ENCODE data around the gene TMEM121B. TPM values are rescaled to one million over a fixed set of nuclear protein-coding genes. Genes with fewer than 3 reads are reported as not detected.
A peak's percentile ranks its signal among the peaks of the same experiment; 100 is the strongest.

Gene TMEM121B
- polyA plus RNA-seq, 1 of the 3 experiments (the other 2 are of a cell fraction) = 0.13 TPM

GRCh38 chr22:17161991-17162390 lies 40.8 kb upstream of the TMEM121B start:
- H3K9ac ChIP-seq = no peak overlapping the region
- peaks cover 6% of the 10 kb centered on the region for H3F3A ChIP-seq (replicated peaks; ENCODE audit: insufficient read depth)
- CTCF ChIA-PET = interaction anchor here (0.9 to 1.9 kb wide), 2 partner anchors 10 to 11 kb away, joined by 3 to 18 read pairs; no protein-coding TSS in a partner anchor
- H3K9me3 ChIP-seq = no peaks in the 10 kb centered on the region
- H3K79me2 ChIP-seq (ENCODE audit: insufficient read depth) = peaks cover 18% of the 10 kb centered on the region
- POLR2A ChIA-PET = no interaction called here
- H4K20me1 ChIP-seq (ENCODE audit: insufficient read depth) = 0 out of 2 replicates have a peak, but pooled peaks cover 2% of the 10 kb centered on the region
- H3K36me3 ChIP-seq (replicated peaks in 1 of 2; ENCODE audit: control insufficient read depth in 1 of 2, insufficient read depth in 2 of 2, low read length in 1 of 2) = no peaks in the 10 kb centered on the region
- peaks cover 0 to 9% of the 10 kb centered on the region in 2 experiments; a peak in 1 of 4 replicates for H3K4me1 ChIP-seq (ENCODE audit: control insufficient read depth in 1 of 2, insufficient read depth in 2 of 2, low read depth in 1 of 2, low read length in 1 of 2)
- H3K4me3 ChIP-seq (ENCODE audit: low read depth in 2 of 2, low read length in 1 of 2) = no peak overlapping the region
- H3K4me2 ChIP-seq = no peak overlapping the region
- DNase-seq = no peak
- no peak overlapping the region for H3K27ac ChIP-seq (ENCODE audit: low read depth in 2 of 2, low read length in 1 of 2)
- H3K9me2 ChIP-seq = no peaks in the 10 kb centered on the region
- no peak overlapping the region for H2AFZ ChIP-seq (ENCODE audit: low read depth)
- TF ChIP-seq RXRA (IDR thresholded peaks at IDR 0.05; ENCODE audit: borderline replicate concordance, low read depth) (no peak), IRF3 (IDR thresholded peaks at IDR 0.05; ENCODE audit: low read depth, low read length) (no peak), ELF1 (IDR thresholded peaks at IDR 0.05) (no peak), TEAD4 (IDR thresholded peaks at IDR 0.05; ENCODE audit: borderline replicate concordance, insufficient read depth) (no peak), NFIC (IDR thresholded peaks at IDR 0.05; ENCODE audit: borderline replicate concordance) (no peak), TCF12 (IDR thresholded peaks at IDR 0.05) (no peak), RFX5 (IDR thresholded peaks at IDR 0.05; ENCODE audit: low read length) (no peak), EZH2phosphoT487 (IDR thresholded peaks at IDR 0.05; ENCODE audit: borderline replicate concordance, low read depth) (no peak), MEF2A (IDR thresholded peaks at IDR 0.05; ENCODE audit: borderline replicate concordance, low read depth) (no peak)
- TF ChIP-seq, protein P1, sequence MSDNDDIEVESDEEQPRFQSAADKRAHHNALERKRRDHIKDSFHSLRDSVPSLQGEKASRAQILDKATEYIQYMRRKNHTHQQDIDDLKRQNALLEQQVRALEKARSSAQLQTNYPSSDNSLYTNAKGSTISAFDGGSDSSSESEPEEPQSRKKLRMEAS (IDR thresholded peaks at IDR 0.05; ENCODE audit: low read depth) = no peak
- H3K27me3 ChIP-seq (ENCODE audit: insufficient read depth) = no peaks in the 10 kb centered on the region
- 89% methylated on average over 3 of the region's 3 CpGs for WGBS (ENCODE audit: low lambda C conversion rate)

DNA sequence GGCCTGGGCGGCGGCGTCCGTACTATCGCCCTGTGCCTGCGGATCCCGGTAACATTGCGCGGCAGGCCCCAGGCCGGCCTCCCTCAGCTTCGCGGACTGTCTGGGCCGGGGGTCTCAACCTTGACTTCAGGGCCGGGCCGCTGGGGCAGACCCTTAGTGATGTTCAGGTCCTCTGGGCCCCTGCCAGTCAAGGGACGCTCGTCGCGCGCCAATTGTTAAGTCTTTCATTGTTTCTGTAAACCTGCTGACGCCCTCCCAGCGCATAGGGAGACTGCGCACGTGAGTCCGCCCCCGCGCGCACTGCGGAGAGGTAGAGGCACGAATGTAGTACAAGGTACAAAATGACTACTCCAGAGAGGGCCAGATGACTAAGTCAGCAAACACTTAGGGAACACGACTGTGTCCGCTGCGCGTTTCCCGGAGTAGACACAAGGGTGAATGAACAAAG lies 38.4 kb upstream of the TMEM121B start:
- Histone ChIP-seq H3K27me3 (ENCODE audit: insufficient read depth) (no peaks in the 10 kb centered on the region), H4K20me1 (ENCODE audit: insufficient read depth) (peaks cover 14% of the 10 kb centered on the region; the same call in 1 of the 2 replicates), H3F3A (replicated peaks; ENCODE audit: insufficient read depth) (peaks cover 6% of the 10 kb centered on the region), H3K79me2 (ENCODE audit: insufficient read depth) (peaks cover 42% of the 10 kb centered on the region), H3K4me1 (ENCODE audit: control insufficient read depth in 1 of 2, insufficient read depth in 2 of 2, low read depth in 1 of 2, low read length in 1 of 2) (peaks cover 0 to 9% of the 10 kb centered on the region in 2 experiments; a peak in 1 of 4 replicates), H3K9me3 (no peaks in the 10 kb centered on the region), H3K4me3 (ENCODE audit: low read depth in 2 of 2, low read length in 1 of 2) (peak overlapping the region; percentile 62 to 90), H3K36me3 (replicated peaks in 1 of 2; ENCODE audit: control insufficient read depth in 1 of 2, insufficient read depth in 2 of 2, low read length in 1 of 2) (no peaks in the 10 kb centered on the region), H2AFZ (ENCODE audit: low read depth) (peak overlapping the region; percentile 95), H3K9me2 (no peaks in the 10 kb centered on the region), H3K27ac (ENCODE audit: low read depth in 2 of 2, low read length in 1 of 2) (peak overlapping the region; percentile 57 to 67; a peak in 2 of 4 replicates), H3K4me2 (peak overlapping the region; percentile 97), H3K9ac (peak overlapping the region; percentile 84)
- CTCF ChIA-PET = interaction anchor here (1.6 to 7.5 kb wide), 4 partner anchors 9 to 342 kb away, joined by 4 to 96 read pairs (median 10); no protein-coding TSS in a partner anchor
- no peak for DNase-seq
- no peak for TF ChIP-seq YY1 (IDR thresholded peaks at IDR 0.05; ENCODE audit: low read depth)
- peak; percentile 38 for TF ChIP-seq NRF1 (IDR thresholded peaks at IDR 0.05; ENCODE audit: low read depth, low read length)
- TF ChIP-seq ELF1 (IDR thresholded peaks at IDR 0.05) = no peak
- TF ChIP-seq FOXJ3 (CRISPR knock-in tag; IDR thresholded peaks at IDR 0.05) = 0 out of 2 replicates have a peak, but pooled peaks have one; percentile 23
- TF ChIP-seq SIN3A (IDR thresholded peaks at IDR 0.05; ENCODE audit: borderline replicate concordance, low read depth, low read length) = no peak
- TF ChIP-seq, protein P2, sequence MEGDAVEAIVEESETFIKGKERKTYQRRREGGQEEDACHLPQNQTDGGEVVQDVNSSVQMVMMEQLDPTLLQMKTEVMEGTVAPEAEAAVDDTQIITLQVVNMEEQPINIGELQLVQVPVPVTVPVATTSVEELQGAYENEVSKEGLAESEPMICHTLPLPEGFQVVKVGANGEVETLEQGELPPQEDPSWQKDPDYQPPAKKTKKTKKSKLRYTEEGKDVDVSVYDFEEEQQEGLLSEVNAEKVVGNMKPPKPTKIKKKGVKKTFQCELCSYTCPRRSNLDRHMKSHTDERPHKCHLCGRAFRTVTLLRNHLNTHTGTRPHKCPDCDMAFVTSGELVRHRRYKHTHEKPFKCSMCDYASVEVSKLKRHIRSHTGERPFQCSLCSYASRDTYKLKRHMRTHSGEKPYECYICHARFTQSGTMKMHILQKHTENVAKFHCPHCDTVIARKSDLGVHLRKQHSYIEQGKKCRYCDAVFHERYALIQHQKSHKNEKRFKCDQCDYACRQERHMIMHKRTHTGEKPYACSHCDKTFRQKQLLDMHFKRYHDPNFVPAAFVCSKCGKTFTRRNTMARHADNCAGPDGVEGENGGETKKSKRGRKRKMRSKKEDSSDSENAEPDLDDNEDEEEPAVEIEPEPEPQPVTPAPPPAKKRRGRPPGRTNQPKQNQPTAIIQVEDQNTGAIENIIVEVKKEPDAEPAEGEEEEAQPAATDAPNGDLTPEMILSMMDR (IDR thresholded peaks at IDR 0.05) = no peak
- peak; percentile 43; the same call in 1 of the 2 replicates for TF ChIP-seq USF1 (IDR thresholded peaks at IDR 0.05; ENCODE audit: borderline replicate concordance, low read depth)
- TF ChIP-seq RCOR1 (IDR thresholded peaks at IDR 0.05; ENCODE audit: low read length) = no peak
- TF ChIP-seq GATA2 (CRISPR knock-in tag; IDR thresholded peaks at IDR 0.05) = no peak
- TF ChIP-seq, protein P1 (IDR thresholded peaks at IDR 0.05; ENCODE audit: low read depth) = peak; percentile 15; the same call in 1 of the 2 replicates
- no peak for TF ChIP-seq GABPA (IDR thresholded peaks at IDR 0.05; ENCODE audit: low read depth)
- no peak for TF ChIP-seq CHD2 (IDR thresholded peaks at IDR 0.05; ENCODE audit: low read length, partially characterized antibody)
- no peak for TF ChIP-seq TAF1 (IDR thresholded peaks at IDR 0.05; ENCODE audit: borderline replicate concordance, low read depth, low read length)
- peak; percentile 64 for TF ChIP-seq MXI1 (IDR thresholded peaks at IDR 0.05; ENCODE audit: low read depth, low read length)
- POLR2A ChIA-PET = interaction anchor here (0.6 to 1.9 kb wide), 4 partner anchors 9 to 38 kb away, joined by 3 to 11 read pairs (median 6); partner anchors contain the start of gene TMEM121B
- 1% methylated on average over 20 of the region's 35 CpGs for WGBS (ENCODE audit: low lambda C conversion rate)
